HK-2 (cell line): ENCODE data around the gene DEPDC5.

ENCODE experiments used
- DNase-seq: peaks from one replicate; pipeline ENCODE4 v3.0.0-alpha.2; 2018; ENCODE audit not compliant: unreplicated experiment

Gene DEPDC5

DNA sequence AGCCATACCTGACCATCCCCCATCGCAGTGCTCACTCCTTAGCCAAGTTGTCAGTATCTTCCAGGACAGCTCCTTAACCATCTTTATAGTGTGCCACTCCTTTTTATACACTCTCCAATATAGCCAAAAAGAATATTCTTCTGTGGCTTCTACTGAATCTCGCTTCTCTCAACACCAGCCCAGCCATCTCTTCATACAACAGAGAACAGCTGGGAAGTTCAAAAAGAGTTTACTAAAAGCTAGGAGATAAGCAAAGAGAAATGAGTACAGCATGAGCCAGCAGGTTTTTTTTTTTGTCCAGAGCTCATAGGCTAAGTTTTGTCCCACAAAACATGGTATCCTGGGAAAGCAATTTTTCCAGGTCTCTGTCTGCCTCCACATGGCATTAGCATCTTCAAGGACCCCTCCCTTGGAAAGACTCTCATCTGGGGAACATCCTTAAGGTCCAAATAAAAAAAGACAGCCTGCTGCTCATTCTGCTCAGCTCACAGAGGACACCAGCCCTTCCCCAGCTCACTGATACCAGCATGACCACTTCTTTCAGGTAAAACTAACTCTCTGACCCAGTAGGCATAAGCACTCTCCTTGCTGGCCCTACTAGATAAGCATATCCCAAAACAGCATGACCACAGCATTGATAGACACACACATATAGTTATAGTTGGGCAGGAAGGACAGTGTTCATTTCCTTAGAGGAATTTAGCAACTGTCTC lies 141.7 kb downstream of the DEPDC5 start:
- no peak for DNase-seq

DNA sequence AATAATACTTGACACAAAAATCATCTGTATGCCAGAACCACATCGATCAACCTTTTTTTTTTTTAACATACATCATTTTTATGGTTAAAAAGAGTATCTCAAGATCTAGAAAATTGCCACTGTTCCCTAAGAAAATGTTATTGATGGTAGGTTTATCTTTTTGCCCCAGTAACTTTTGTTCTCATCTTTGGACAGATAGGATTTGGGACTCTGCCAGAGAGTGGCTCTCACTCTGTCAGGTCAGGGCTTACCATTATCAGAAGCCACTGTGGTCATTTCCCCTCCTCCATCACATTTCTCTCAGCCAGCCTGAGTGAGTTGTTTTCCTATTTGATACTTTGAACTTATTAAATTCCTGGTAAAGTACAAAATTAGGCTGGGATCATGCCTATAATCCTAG lies 142.7 kb downstream of the DEPDC5 start:
- no peak for DNase-seq

DNA sequence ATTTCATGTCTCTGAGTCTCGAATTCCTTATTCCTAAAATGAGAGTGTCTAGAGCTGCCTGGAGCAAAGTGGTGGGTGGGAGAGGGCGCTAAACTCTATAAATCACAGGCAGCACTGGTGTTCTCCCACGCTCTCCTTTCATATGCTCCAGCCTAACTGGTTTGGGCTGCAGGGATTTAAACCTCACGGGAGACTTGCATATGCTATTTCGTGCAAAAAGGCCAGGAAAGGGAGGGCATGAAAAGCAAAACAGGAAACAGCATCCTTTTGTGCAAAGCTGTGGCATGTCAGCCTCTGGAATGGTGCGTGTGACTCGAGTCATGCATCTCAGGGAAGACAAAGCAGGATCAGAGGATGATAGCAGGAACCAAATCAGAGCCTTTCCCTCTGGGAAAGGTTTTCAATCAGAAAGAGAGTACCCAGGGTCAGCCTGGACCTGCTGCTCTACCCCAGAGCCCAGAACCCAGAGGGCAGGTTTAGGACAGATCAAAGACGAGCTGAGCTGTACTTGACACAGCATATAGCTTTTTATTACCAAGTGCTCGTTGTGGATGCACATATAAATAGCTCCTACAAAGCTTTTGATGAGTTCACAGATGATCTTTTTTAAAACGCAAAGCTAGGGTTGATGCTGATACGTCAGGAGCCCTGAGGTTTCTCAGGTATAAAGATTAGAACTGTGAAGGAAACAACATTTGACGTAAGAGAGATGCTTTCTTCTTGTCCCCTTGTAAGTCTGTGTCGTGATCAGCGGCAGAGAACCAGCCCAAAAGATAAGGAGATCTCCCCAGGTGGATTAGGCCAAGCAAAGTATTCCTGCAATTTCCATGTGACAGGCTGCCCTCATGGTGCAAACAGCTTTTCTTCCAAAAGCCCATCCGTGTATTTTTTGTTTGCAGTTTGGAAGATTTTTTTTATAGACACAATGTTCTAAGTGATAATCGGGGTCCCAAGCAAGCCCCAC lies 144.3 kb downstream of the DEPDC5 start:
- no peak for DNase-seq

DNA sequence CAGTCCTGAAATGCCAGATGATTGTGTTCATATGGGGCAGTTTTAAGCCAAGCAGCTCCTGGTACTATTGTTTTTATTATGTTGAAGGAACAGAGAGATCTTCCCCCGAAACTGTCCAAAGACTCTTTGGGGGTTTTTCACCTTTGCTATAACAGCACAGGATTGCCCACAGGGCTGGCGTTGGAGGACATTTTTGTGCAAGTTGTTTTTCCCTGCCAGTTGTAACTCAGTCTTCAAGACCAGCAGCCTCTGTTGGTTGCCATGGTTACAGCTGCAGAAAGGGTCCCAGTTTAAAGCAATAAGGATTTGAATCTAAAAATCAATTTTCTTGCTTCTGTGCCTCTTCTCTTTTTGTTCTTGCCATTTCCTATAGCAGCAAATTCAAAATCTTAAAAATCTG lies 145.1 kb downstream of the DEPDC5 start:
- DNase-seq, result no peak

DNA sequence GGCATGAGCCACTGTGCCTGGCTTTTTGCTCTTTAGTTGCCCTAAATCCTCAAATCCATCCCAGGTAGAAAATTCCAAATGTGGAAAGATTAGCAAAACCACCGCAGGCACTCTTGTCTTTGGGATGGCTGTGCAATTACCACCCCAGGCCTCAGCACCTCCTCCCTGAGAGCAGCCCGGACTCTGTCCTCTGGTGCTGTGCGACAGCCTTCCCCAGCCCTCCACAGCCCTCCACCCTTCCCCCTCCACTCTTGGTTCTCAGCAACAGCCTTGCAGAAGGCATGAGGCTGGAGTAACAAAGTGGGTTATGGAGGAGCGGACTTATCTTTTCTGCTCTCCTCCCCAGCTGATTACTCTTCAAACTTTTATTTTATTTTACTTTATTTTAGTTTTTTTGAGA lies 145.8 kb downstream of the DEPDC5 start:
- DNase-seq, result no peak

DNA sequence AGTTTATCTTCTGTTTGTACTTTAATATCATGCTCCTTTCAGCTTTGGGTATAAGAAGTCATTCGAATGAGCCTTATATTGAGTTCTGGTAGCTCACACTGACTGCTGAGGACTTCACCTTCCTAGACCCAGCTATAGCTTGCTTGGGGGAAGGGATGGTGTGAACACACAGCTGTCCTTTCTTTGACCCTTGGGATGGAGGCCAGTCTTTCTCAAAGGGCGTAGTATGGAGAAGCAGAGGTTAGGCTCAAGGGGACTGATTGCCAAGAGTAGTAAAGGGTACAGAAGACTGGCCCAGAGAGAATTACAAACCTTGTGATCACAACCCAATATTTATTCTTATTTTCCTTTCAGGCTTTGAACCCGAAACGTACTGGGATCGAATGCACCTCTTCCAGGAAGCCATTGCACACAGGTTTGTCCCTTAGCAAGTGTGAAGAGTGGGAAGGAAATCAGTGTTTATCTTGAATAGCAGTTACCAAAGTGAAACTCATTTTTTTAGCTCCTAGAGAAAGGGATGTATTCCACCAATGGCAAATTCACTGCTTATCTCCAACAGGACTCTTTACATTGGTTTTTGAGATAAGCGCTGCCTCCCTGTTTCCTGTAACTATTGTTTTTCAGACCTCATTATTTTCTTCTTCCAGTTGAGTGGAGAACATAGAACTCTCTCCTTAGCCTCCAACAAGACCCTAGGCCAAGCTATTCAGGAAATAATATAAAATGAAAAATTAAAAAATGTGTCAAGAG lies 147.7 kb downstream of the DEPDC5 start:
- no peak for DNase-seq

DNA sequence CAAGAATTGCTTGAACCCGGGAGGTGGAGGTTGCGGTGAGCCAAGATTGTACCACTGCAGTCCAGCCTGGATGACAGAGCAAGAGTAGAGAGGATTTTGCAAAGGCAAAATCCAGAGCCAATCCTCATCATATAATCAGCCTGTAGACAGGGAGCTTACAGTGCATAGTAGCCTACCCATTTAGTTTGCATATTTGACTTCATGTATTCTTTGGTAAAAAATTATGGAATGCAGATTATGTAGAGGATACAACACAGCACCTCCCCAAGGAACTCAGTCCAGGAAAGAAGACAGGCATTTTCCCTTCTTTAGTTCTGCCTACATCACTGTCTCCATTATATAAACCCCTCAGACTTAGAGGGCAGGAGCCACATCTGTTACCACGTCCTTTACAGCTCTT lies 150.8 kb downstream of the DEPDC5 start:
- DNase-seq, result no peak

DNA sequence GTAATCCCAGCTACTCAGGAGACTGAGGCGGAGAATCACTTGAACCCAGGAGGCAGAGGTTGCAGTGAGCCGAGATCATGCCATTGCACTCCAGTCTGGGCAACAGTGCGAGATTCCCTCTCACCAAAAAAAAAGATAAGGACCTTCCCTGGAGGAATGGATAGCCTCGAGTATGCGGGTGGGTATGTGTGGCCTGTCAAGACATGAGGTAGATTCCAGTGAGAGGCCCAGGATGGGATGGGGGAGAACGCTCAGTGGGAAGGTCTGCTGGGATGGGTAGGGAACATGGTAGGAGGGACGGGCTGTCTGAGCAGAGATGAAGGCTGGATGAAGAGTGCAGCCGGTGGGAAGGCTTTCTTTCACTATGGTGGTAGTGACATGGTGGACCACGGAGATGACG lies 151.5 kb downstream of the DEPDC5 start:
- DNase-seq, result no peak

DNA sequence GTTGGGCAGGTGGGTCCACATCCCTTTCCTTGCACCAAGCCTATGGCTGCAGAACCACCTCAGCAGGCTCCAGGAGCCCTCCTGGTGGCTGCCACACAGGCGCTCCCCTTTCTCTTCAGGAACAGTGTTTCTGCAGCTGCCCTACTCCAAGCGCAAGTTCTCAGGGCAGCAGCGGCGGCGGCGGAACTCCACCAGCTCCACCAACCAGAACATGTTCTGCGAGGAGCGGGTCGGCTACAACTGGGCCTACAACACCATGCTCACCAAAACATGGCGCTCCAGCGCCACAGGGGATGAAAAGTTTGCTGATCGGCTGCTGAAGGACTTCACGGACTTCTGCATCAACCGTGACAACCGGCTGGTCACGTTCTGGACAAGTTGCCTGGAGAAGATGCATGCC lies 152.3 kb downstream of the DEPDC5 start:
- no peak for DNase-seq

DNA sequence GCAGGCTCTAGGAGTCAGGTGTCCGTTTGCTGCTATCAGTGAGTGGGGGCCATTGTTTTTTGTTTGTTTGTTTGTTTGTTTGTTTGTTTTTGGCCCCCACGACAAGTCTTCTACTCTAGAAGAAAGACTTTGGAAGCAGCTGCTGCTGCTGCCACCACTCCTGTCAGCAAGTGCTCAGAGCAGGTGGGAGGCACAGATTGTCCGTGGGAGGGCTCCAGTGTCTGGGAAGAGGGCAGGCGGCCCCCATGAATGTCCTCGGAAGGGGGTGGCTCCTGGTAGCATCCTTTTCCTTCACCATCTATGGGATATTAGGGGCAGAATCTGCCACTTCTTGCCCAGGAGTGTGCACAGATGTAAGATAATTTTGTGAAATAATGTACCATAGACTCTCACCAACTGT lies 152.8 kb downstream of the DEPDC5 start:
- no peak for DNase-seq

DNA sequence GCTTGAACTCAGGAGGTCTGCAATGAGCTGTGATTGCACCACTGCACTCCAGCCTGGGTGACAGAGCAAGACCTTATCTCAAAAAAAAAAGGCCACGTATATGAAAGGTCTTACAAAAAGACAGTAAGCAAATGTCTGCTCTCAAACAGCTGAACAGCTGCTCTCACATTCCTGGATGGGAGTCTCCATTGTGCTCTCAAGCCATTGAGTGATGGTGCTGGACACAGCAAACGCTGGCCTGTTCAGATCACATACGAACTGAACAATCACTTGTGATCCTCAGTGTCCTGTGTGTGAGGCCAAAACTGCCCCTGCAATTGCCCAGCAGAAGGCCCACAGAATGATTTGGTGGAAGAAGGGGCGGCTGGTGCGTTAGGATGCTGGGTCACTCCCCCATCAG lies 156.2 kb downstream of the DEPDC5 start:
- no peak for DNase-seq

DNA sequence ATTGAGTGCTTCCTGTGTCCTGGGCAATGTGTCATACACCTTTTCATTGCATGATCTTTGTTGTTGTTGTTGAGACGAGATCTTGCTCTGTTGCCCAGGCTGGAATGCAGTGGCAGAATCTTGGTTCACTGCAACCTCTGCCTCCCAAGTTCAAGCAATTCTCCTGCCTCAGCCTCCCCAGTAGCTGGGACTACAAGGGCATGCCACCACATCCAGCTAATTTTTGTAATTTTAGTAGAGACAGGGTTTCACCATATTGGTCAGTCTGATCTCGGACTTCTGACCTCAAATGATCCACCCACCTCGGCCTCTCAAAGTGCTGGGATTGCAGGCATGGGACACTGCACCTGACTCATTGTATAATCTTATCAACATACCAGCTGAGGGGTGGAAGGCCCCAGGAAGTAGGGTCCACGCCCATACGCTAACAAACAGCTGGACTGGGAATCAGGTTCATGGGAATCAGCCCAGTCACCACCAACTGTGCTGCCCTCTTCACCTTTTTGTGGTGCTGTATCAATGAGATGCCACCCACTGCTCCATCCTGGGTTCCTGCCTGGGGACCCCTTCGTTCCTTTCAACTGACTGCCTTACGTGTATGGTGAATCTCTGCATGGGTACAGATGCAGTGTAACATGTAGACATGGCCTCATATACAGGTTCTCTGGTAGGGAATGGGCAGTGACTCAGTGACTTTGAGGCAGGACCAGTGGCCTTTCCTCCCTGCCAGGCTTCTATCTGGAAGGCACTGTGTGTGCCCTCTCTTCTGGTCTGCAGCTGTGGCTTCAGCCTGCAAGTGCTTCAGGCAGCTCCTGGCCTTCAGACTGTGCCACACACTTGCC lies 158.0 kb downstream of the DEPDC5 start:
- DNase-seq, result no peak

DNA sequence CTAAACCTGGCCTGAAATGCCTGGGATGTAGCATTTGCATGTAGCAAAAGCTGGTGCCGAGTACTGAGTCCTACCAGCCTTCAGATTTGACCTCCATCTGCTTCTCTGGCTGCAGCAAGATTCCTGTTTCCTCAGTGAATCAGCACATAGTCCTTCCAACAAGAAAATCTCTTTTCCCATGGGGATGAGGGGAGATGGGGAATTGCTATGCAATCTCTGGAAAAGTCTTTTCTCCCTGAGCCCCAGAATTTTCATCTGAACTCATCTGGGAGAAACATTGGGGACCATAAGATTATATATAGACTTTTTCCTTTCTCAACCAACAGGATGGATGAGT lies 158.6 kb downstream of the DEPDC5 start:
- no peak for DNase-seq

DNA sequence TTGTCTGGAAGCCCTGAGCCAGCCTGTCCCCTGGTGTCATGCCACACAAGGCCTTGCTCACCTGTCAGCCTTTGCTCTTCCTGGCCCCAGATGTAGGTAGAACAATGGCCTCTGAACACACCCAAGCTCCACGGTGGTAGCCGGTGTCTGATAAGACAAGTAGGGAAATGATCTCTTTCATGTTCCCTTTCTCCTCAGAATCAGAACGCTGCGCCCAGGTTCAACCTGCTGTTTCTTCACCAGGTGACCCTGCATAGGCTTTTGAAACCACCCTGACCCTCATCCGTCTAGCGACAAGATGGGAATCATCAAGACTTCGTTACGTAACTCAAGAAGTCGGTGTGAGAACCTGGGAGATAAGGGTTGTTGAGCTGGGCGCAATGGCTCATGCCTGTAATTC lies 161.8 kb downstream of the DEPDC5 start:
- no peak for DNase-seq

DNA sequence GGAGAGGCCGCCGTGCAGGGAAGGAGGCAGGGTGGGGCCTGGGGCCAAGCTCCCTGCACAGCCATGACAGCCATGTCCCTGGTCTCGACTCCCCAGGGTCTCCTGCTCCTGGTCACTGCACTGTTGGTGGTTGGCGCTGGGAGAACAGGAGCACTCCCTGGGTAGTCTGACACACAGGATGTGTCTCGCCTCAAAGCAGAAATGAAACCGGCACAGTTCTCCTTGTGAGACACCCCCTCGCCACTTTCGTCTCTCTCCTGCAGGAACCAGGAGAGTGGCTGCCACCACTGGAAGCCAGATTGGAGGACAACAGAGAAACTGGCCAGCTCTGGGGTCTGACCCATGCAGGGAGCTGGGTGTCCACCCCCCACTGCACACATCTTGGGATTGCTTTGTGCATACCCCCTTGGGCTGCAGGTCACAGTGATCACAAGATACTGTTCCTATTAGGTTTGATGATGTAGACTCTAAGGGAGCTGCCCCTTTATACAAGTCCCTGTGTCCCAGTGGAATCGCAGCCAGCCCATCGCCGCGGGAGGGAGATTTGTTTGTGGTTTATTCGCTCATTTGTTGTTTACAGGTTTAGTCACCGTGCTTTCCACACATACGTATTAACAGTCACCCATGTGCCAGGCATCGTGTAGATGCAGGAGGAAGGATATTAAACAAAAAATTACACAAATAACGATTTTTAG lies 163.6 kb downstream of the DEPDC5 start:
- DNase-seq, result no peak

DNA sequence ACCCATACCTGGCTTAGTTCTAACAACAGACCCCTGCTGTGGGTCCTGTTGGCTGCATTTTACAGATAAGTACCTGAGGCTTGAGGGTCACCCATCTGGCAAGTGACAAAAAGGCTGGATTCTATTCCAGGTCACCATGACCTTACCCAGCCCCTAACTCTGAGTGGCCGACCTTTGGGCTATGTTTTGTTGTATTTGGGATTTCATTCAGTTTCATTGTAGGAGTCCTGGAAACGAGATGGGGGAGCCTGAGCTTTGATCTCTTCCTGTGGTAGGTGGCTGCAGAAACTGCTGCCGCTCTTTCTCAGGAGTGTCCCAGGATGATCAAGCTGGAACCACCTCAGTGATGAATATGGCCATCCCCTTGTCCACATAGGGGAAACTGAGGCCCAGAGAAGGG lies 165.9 kb downstream of the DEPDC5 start:
- DNase-seq, result no peak

DNA sequence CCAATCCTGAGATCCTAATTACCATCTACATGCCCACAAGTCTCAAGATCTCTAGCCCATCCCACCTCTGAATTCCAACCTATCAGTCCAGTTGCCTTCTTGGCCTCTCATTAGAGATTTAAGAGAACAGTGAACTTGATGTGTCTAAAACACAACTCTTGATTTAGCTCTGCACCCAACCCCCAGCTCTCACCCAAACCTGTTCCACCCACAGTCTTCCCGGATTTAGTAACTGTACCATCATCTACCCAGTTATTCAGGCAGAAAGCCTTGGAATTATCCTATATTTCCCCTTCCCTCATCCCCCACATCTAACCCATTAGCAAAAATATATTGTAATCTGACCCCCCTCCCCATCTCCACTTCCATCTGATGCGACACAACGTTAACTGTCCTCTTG lies 166.5 kb downstream of the DEPDC5 start:
- DNase-seq, result no peak

DNA sequence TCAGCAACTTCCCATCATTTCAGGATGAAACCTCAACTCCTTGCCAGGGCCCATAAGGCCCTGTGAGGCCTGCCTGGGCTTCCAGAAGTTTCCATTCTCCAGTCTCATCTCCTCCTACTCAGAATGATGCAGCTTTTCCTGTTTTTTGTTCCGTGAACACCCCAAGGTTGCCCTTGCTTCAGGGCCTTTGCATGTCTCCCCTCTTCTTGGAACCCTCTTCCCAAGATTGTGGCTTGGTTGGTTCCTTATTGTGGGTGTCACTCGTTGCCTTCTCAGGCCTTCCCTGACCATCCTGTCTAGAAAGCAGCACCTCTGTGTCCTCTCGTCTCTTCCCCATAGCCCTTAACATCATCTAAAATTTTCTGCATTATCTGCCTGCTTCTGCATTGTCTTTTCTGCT lies 167.3 kb downstream of the DEPDC5 start:
- DNase-seq, result no peak

DNA sequence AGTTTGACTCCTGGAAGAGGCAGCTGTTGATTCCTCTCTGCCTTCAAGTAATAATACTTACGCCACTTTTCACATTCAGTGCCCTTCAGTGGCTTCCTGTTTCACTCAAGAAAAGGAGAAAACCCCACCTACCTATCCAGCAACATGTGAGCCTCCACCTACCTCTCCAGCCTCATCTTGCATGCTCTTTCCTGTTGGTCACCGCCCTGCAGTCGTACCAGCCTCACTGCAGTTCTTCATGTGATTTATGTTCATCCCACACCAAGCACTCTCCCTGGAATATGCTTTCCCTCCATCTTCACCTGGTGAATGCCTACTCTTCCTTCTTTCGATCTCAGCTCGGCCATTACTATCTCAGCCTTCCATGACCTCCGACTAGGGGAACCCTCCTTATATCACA lies 168.7 kb downstream of the DEPDC5 start:
- DNase-seq, result no peak

DNA sequence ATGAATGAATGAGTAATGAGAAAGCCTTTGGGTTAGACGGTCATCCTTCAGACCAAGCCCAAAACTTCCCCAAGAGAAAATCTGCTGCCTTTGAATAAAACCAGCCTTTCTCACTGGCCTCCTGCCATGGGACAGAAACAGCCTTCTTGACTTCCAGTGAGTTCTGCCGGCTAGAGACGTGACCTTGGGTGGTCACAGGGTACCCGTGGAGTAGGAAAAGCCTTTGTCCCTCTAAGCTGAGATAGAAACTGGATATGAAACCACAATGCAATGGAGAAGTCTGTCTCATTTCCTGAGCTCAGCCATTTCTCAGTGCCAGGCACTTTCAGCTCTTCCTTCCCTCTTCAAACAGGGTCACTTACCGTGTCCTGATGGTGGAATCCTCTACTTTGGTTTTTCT lies 169.3 kb downstream of the DEPDC5 start:
- no peak for DNase-seq

DNA sequence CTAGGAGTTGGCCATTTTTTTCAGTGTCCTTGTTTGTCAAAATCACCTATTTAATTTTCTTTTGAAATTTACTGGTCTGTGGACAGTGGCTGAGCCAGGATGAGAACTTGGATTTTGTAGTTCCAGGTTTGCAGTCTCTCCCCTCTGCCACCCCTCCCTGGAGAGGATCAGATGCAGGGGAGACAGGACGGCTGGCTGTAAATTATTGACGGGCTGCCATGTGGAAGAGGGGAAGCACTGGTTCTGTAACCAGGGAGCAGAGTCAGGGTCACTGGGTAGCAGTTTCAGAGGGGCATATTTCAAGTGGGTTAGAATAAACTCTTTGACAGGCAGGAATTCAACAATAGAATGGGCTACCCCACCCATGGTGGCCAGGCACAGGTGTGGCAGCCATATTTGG lies 169.9 kb downstream of the DEPDC5 start:
- DNase-seq, result no peak
